Measurements from ENCODE around the gene APBA1.

Gene APBA1

DNA sequence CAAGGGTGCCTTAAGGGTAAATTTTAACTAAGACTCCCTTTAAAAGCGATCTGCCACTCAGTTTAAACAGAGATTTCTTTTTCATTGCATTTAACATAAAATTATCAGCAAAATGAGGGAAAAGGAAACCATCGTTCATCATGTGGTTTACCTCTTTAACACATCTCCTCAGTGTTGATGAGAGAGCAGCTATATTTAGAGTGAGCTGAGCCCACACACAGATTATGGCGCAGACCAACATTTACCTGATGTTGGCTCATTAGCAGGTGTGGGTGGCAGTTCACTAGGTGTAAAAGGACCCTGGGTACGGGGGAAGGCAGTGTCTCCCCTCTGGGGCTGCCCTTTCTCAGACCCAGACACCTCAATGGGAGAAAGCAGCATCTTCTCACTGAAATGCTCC is 197.3 kb downstream of the APBA1 start:
- DNase-seq (ENCODE audit: low spot score), result peak; percentile 53

DNA sequence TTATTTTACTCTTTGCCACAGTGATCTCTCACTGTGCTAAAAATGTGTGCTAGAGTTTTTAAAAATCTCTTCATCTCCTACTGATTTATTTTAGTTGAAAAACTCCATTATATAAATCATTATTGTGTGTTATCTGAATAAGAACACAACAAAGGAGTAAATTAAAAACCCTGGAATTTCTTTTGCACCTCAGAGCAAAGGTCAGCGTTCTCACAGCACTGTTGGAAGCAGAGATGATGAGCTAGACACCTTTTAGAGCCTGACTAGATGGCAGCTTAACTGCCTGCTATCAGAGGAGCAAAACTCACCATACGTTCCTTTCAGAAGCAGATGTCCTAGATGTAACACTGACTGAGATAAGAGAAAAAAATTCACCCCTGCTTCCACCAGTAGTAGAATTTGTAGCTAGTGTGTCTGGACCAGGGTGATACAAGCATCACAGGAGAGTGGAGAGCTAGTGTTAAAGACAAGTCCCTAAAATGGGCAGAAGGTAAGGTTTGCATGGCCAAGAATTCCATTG is 200.0 kb downstream of the APBA1 start:
- no peak for DNase-seq (ENCODE audit: low spot score)

DNA sequence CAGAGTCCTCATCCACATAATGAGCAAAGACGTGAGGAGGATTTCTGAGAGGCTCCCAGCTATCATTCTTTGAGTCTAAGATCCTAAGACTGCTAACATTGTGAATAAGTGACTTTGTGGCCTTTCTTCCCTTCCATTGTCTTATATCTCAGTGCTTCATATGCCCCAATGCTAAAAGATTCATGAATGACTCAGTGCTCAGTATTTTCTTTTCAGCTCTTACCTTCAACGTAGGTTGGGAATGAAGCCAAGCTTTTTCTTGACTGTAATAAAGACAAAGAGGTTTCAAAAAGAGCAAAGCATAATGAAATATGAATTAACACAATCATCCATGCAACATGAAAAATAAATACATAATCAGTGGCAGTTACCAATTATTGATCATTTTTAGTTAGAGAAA is 200.7 kb downstream of the APBA1 start:
- DNase-seq (ENCODE audit: low spot score), result peak; percentile 45

DNA sequence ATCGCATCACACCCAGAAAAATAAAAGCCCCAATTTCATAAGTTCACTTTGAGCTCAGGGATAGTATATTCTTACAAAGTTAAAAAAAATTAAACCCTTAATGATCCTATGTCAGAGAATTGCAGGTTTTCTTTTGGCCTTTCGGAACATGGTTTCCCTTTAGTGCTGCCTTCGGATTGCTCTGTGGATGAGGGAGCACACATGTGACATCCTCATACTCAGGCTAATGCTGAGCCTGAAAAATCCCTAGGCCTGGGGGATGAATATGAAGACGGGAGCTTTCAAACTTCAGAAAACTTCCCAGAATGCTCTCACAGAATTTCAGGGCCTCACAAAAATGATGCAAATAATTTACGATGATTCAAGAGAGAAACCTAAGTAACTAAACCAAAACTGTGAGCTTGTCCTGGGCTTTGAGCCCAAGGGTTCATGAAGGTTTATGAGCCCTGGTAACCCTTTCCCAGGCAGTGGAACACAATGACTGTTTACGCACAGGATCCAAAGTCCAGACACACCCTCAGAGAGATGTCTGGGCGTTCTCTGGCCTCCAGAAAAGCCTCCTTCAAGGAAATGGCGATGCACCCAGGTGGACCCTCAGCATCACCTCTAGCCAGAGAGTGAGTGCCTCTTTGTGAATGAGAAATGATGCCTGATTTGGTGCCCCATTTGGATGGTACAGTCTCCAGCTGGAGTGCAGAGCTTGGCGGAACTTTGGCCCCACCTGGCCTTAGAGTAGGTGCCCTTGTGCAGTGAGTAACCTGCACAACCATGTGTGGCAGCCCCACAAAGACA is 201.8 kb downstream of the APBA1 start:
- DNase-seq (ENCODE audit: low spot score), result no peak

DNA sequence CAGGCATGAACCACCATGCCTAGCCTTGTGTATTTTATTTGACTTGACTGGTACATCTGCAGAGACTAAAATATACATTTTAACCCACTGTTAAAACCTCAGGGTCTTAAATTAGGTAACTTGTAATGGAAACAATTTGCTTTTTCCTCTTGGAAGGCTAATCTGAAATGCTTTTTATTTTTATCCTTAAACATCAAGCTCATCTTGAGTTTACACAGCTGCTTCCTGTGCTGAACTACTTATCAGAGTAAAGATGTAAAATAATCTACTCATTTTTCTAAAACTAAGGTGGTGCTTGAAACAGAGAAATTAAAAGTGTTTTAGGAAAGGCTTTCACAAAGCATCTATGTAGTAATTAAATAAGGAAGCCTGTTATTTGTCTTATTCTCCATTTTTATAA is 203.0 kb downstream of the APBA1 start:
- DNase-seq (ENCODE audit: low spot score), result no peak

DNA sequence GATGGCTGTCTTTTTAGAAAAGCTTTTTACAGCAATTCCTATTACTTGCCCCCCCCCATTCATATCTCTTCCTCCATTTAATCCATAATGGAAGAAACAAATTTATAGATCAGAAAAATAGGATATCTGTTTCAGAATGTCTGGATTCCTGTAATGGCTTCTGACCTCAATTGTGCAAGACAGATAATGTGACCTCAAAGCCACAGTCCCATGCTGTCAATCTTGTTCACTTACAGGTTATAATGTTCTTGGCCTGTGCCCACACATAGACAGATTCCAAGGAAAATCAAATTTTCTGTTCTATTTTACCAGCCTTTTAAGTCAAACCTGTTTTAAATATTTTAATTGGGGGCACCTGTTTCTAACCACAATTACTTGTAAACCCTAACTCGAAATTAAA is 203.8 kb downstream of the APBA1 start:
- DNase-seq (ENCODE audit: low spot score), result peak; percentile 12

DNA sequence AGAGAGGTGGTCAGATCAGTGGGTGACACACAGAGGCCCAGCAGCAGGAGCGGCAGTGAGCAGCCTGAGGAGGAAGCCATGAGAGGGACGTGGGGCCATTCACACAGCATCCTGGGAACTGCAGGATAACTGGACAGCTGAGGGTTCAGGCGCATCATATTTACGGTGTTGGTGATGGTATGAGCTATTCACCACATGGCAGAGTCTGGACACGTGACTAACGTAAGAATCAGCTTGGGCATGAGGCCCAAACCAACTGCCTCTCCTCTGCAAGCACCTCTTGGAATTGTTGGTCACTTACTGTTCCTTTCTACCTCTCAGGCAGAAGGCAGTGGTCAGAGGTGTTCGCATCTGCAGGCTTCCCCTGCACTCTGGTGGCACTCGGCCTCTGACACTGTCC is 206.0 kb downstream of the APBA1 start:
- DNase-seq (ENCODE audit: low spot score), result no peak

DNA sequence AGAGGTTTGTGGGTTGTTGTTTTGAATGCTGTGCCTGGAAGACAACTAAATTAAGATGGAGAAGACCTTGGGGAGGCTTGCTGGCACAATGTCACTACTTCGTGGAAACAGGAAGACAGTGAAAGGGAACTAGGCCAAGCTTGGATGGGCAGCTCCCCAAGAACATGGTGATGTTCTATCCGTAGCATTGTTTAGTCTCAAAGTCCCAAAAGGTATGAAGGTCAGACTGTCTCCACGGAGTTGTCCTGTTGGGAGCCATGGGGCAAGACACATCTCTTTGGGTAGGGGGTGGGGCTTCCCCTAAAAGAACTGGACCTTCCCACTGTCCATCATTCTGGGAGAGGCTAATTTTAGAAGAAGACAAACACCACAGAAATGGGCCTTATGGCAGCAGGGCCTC is 206.7 kb downstream of the APBA1 start:
- DNase-seq (ENCODE audit: low spot score), result no peak

DNA sequence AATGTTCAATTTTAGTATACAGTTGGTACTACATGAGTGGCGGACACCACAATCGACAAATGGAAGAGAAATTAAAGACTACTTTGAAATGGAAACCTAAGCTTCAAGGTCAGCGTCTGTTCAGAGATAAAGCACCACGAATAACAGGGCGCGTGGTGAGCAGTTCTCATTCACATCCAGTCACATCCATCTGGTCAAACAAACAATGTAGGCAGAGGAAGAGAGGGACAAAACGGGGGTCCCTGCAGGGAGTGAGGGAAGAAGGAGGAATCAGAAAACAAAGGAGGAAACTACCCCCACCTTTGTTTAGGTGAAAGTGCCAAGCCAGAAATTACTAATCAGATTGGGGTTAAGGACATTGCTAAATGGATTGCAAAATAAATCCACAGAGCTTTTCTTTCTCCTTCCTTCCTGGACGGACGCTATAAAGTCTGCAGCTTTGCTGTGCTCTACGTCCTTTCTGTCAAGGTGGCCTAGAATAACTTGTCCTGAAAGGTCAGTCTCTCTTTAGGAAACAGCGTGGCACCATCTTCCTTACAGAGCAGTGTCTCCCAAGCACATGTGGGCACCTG is 208.6 kb downstream of the APBA1 start:
- no peak for DNase-seq (ENCODE audit: low spot score)

DNA sequence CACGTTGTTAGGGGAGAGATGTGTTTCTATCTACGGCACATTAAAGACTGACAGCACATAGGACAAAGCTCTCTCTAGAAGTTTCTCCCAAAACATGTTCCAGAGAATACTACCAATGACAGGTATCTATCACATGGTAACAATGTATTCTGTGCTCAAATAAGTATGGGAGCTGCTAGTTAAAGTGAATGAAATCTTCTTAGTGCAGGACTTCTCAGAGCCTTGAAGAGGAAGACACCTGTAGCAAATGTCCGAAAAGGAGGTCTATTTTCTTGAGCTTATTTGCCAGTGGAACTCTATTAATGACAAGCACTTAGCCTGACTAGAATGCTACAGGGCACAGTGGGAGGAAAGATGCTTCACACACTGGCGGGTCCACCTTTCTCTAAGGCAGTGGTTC is 209.8 kb downstream of the APBA1 start:
- no peak for DNase-seq (ENCODE audit: low spot score)

DNA sequence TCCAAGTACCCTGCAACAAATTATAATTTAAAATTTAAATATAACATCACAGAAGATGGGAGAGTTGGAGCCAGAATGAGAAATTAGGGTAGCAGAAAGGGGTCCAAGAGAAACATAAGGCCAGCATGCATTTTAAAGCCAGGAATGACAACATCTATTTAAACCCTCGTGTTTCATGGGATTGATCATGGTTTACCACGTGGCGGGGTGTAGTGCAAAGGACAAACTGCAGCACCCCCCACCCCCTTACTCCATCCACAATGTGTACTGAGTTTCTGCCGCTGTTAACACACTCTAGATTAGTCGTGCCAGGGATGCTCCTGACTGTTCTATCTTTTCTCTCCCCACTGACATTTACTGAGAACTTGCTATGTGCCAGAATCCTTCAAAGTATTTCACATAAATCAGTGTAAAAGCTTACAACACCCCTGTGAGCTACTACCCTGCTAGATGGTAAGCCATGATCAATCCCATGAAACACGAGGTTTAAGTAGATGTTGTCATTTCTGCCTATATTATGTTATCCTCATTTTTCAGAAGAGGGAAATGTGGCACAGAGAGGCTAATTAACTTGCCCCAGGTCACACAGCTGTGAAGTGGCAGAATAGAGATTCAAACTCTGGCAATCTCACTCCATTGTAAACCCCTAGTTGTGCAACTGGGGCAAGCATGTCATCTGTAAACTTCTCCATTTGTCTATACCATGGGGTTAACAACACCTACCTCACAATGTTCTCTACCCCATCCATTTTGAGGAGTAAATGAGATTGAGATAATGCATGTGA is 210.9 kb downstream of the APBA1 start:
- no peak for DNase-seq (ENCODE audit: low spot score)

DNA sequence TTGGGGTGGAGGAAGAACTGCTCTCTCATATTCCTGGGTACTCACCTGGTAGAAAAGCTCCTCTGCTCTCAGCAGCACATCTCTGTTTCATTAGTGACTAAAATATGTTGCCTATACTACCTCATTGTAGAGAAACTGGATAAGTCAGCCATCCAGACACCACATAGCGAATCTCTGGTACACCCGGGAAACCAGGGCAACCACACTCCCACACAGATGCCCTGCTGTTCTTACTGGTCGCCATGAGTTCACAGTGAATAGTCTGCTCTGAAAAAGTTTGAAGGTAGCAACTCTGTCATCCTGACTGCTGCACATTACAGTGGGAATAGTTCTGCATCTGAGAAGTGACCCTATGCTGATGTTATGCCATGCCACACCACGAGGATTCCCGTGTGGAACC is 212.2 kb downstream of the APBA1 start:
- no peak for DNase-seq (ENCODE audit: low spot score)

DNA sequence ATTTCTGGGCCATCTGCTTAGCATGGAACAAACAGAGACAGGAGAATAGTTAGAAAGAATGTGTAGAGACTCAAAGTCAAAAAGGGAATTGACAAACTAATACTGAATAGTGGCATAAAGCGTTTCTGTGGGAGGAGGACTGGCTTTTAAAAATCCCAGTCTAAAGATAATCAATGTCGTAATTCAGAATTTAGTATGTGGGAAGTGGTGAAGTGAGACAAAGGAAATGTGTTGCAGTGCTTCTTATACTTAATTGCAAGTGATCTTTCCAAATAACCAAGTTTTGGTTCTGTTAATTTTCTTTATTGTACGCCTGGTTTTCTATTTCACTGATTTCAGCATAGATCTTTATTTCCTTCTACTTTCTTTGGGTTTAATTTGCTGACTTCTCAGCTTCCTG is 214.0 kb downstream of the APBA1 start:
- no peak for DNase-seq (ENCODE audit: low spot score)

DNA sequence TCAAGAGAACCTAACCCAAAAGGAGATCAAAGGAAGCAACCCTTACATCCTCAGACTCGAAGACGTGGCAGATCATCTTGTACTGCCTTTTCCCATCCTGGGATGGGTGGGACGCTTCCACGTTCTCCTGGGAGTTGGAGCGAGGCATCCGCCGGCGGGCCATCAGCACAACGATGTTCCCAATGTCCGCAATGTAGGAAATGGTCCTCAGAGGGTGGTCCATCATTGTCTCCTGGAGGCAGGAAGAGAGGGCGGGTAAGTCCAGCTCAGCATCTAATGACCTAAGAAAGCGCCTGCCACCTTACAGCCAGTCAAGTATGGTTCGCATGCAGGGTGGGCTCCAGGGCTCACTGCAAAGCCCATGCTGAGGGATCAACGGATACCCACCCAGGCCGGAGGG is 216.0 kb downstream of the APBA1 start:
- DNase-seq (ENCODE audit: low spot score), result no peak

DNA sequence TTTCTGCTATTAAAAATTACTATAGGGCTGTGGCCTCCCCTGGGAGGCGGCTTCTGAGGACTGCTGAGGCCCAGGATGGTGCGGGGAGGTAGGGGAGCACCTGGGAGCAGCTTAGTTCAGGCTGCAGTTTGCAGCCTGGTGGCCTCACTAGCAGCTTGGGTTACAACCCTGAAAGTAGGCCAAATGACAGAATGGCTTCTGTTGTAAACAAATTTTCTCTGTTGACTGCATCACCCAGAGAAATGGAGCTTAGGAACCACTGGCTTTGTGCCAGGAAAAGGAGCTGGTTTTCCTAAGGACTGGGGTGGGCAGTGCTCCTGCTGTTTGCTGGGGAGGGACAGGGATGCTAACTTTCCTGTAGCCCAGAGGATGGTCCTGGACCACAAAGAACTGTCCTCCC is 216.9 kb downstream of the APBA1 start:
- DNase-seq (ENCODE audit: low spot score), result no peak

DNA sequence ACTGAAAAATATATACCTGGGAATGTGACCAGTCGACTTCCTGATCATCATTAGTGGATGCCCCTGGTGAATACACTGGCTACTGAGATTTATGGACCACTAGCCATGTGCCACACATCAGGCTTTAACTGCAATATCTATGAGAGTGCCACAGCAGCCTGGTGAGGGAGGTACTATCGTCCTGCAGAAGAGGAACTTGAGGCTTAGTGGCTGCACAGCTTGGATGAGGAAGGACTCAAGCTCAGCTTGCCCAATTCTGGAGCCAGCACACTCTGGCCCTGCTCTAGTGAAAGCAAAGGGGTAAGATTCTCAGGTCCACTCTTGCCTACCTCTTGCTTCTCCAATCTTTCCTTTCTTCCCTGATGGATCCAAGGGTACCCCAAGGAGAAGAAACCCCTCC is 217.8 kb downstream of the APBA1 start:
- no peak for DNase-seq (ENCODE audit: low spot score)

DNA sequence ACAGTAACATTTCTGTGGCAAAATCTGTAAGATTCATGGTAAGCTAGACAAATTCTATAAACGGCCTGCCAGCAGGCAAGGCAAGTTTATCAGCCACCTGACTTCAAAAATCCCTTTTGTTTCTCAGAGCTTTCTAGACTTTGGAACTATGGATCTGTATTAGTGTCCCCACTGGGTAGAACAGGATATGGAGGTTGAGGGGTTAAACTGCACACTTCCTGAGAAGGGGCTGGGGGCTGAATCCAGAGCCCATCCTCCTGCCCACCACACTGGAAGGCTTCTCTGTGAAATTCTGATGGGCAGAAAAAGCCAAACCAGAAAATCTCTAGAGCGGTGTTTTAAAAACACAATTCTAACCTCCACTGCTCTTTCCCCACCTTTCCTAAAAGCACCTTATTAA is 218.4 kb downstream of the APBA1 start:
- DNase-seq (ENCODE audit: low spot score), result no peak

DNA sequence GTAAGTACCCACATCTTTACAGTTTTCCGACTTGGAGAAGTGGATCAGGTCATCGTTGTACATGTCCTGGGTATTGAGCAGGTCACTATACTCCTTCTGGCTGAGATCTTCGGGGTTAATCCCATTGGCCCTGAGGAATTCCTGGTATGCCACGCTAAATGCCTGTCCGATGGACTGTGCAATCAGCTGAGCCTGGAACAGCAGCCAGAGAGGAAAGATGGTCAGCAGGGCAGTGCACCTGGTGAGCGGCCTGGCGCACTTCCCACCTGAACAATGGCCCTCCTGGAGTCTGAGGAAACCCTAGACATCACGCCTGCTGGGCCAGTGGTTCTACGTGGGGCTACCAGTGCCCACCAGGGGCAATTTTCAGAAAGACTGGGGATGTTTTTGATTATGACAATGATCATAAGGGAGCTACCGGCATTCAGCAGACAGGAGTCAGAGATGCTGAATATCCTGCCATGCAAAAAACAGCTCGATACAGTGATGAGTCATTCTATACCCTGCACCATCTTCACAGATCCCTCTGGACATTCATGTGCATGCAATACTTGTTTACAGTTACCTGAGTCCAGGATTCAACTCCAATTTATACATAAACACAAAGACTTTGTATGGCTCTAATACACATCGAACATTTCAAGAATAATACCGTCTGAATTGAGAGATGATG is 219.9 kb downstream of the APBA1 start:
- no peak for DNase-seq (ENCODE audit: low spot score)

DNA sequence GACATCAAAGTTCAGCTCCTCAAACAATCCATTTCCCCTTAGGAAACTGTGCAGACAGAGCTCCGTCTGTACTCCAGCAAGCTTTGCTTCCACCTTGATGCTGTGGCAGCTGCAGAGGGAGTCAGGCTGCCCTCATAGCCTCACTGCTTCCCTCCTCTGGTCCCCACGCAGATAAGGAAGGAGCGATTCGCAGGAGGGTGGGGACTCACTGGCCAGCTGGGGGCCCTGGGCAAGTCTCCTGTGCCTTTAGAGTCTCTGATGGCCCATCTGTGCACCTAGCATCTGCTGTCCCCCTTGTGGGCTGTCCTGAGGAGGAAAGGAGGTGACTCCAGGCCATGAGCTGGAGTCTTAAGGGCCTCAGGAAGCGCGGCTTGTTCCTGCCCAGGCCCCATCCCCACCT is 225.7 kb downstream of the APBA1 start:
- no peak for DNase-seq (ENCODE audit: low spot score)

DNA sequence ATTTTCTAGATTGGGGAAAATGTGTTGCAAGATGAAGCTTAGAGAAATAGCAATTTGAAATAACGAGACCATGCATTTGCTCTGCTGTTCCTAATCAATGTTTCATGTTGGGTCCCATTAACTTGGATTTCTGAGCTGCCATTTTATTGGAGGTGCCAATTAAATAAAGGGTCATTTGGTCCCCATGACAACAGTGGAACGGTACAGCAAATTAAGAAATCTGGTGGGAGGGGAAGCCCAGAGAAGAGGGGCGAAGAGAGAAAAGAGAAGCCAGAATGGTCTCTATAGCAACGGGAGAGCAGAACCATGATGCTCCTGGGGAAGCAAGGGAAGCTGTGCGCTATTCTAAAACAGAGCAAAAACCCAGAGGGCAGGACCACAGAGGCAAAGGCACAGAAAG is 226.9 kb downstream of the APBA1 start:
- DNase-seq (ENCODE audit: low spot score), result no peak

DNA sequence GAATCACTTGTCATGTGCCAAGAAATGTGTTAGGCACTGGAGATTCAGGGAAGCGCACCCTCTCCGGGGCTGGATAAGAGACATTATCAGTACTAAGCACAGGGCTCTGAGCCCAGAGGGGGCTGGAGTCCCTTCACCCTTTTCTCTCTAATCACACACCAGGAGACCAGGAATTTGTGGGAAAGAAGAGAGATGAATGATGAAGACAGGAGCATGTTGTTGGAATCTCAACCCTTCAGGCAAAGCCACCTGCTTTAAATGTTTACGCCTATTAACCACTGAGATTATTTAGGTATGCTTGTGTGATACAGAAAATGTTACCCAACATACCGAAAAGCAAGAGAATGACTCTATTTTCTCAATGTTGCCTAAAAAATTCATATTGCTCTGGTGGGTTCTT is 227.4 kb downstream of the APBA1 start:
- DNase-seq (ENCODE audit: low spot score), result no peak

DNA sequence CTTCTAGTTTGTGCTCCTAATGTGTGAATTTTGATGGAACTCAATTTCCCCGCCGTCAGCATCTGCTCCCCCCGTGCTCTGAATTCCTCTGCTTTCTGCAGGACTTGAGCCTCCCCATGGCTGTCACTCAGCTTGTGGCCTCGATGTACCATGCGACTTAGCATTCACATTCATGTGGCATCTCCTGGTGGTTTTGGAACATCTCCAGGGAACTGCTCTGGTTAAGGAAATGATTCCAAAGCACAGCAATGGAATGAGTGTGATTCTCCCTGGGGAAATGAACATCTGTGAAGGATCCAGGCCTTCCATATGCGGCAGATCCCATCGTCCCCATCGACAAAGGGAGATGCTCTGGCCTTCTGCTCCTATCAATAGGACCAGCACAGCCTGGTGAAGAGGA is 228.2 kb downstream of the APBA1 start:
- no peak for DNase-seq (ENCODE audit: low spot score)

DNA sequence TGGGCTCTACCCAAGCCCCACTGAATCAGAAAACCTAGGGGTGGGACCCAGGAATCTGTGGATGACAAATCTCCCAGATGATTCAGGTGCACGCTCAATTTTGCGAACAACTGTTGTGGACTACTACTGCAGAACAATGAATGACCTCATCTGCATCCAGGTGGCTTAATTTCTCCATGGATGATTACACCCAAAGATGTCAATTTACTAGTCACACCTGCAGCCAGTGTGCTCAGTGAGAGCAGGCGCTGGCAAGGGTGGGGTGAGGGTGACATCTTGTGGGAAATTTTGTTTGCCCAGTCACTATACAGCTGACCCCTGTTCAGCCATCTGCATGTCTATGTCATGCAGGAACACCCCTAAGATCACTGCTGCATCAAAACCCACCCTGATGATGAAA is 229.0 kb downstream of the APBA1 start:
- no peak for DNase-seq (ENCODE audit: low spot score)

All from putamen (tissue), 1 donor.